GM08714 (cell line): ENCODE results near the gene FSTL4.
"Not testable (repeated sequence)": the region's sequence is repeated elsewhere in the genome, so short reads cannot be mapped to it uniquely, and the experiment has no call there.

ENCODE experiments used
- H3K4me3 ChIP-seq: fragments of 200-500 bp; sonication (Bioruptor generic); 2 replicates; pipeline ENCODE4 v1.5.1; 2014; ENCODE audit warnings: mild to moderate bottlenecking, low read length, inconsistent platforms
- ZNF274 ChIP-seq: IDR thresholded peaks from 2 replicates; pipeline ENCODE4 v1.6.1; 2012; ENCODE audit warnings: mild to moderate bottlenecking, low read depth, low read length

FSTL4 gene

GRCh38 chr5:133179405-133179804 is 432.9 kb downstream of the FSTL4 start:
- TF ChIP-seq ZNF274: no peak
- H3K4me3 ChIP-seq: no peak overlapping the region

- not testable (repeated sequence) for H3K4me3 ChIP-seq
Measured at GRCh38 chr5:133170756-133171387, 441.5 kb downstream of the FSTL4 start.

- TF ChIP-seq ZNF274: no peak
- no peak overlapping the region for H3K4me3 ChIP-seq
Measured at GRCh38 chr5:133164759-133165158, 447.6 kb downstream of the FSTL4 start.

GRCh38 chr5:133163839-133164238 is 448.5 kb downstream of the FSTL4 start:
- TF ChIP-seq ZNF274: no peak

GRCh38 chr5:133159543-133159942 is 452.8 kb downstream of the FSTL4 start:
- H3K4me3 ChIP-seq: no peak overlapping the region
- TF ChIP-seq ZNF274: no peak

More at GRCh38 chr5:133163839-133164238, 448.5 kb downstream of the FSTL4 start:
- H3K4me3 ChIP-seq: no peak overlapping the region

- no peak overlapping the region for H3K4me3 ChIP-seq
- TF ChIP-seq ZNF274: no peak
Measured at GRCh38 chr5:133155326-133155969, 456.9 kb downstream of the FSTL4 start.

GRCh38 chr5:133154274-133155075 is 457.9 kb downstream of the FSTL4 start:
- H3K4me3 ChIP-seq: no peak overlapping the region
- TF ChIP-seq ZNF274: no peak

GRCh38 chr5:133150909-133151544 is 461.3 kb downstream of the FSTL4 start:
- no peak overlapping the region for H3K4me3 ChIP-seq
- TF ChIP-seq ZNF274: no peak

GRCh38 chr5:133149345-133149744 is 463.0 kb downstream of the FSTL4 start:
- H3K4me3 ChIP-seq: no peak overlapping the region
- TF ChIP-seq ZNF274: no peak

- H3K4me3 ChIP-seq: no peak overlapping the region
- TF ChIP-seq ZNF274: no peak
Measured at GRCh38 chr5:133147815-133148567, 464.4 kb downstream of the FSTL4 start.

GRCh38 chr5:133147411-133147810 is 464.9 kb downstream of the FSTL4 start:
- no peak for TF ChIP-seq ZNF274
- H3K4me3 ChIP-seq: no peak overlapping the region
